Muscle of leg (tissue), 11 donors: ENCODE data around the gene AARS2. TPM values are rescaled to one million over a fixed set of nuclear protein-coding genes. Genes with fewer than 3 reads are reported as not detected.

Experiments used
- DNase-seq: peaks from one replicate; pipeline ENCODE4 v3.0.0; 2013
- H3K27ac ChIP-seq: one replicate; pipeline ENCODE4 v1.5.1; 2013; ENCODE audit warnings: mild to moderate bottlenecking, low read length, control low read depth
- H3K27me3 ChIP-seq: one replicate; pipeline ENCODE4 v1.6.1; 2013; ENCODE audit warnings: low read length; ENCODE audit not compliant: control insufficient read depth, insufficient read depth
- H3K36me3 ChIP-seq: one replicate; pipeline ENCODE4 v1.6.1; 2013; ENCODE audit warnings: low read length; ENCODE audit not compliant: control insufficient read depth, insufficient read depth
- H3K4me1 ChIP-seq: one replicate; pipeline ENCODE4 v1.6.1; 2013; ENCODE audit warnings: low read length; ENCODE audit not compliant: control insufficient read depth, insufficient read depth
- H3K4me3 ChIP-seq: one replicate; pipeline ENCODE4 v1.5.1; 2013; ENCODE audit warnings: low read length, control low read depth
- H3K9me3 ChIP-seq: replicated peaks from 2 replicates; pipeline ENCODE4 v1.6.1; 2013; ENCODE audit warnings: low read depth, low read length; ENCODE audit not compliant: control insufficient read depth
- WGBS: methylation state at CpG from one replicate; pipeline ENCODE4 v1.1.5; 2013; ENCODE audit warnings: missing lambda C conversion rate; ENCODE audit not compliant: insufficient coverage; 5-methylcytosine and 5-hydroxymethylcytosine counted together
- polyA plus RNA-seq, 8 donors: library from polyadenylated mRNA; unstranded; fragments of 120-200 nt; gene quantifications; one replicate each; pipeline versions ENCODE4 v1.2.1 to v1.2.3, GENCODE V29; 2013; ENCODE audit warnings: inconsistent platforms in 1 of 8, low replicate concordance in 1 of 8; ENCODE audit not compliant: insufficient read length in 8 of 8, insufficient read depth in 1 of 8
- total RNA-seq: library from RNA; stranded (reverse); fragments of 120-200 nt; gene quantifications from one replicate; pipeline ENCODE4 v1.2.4, GENCODE V29; 2013

Gene AARS2
- total and polyA plus RNA-seq, 9 donors: 8.1 to 11.9 (median 9.6) TPM

- Histone ChIP-seq H3K4me3 (no peak overlapping the region), H3K36me3 (no peaks in the 10 kb centered on the region), H3K27me3 (peaks cover 61% of the 10 kb centered on the region), H3K4me1 (peaks cover 9% of the 10 kb centered on the region), H3K9me3 (no peaks in the 10 kb centered on the region), H3K27ac (no peak overlapping the region)
- DNase-seq: no peak
- 62% methylated on average over 6 of the region's 7 CpGs for WGBS
Measured at GRCh38 chr6:44277763-44278162, 35.4 kb downstream of the AARS2 start.

GRCh38 chr6:44276667-44277640 is 36.2 kb downstream of the AARS2 start:
- WGBS: 61% methylated on average over 10 of the region's 23 CpGs
- no peaks in the 10 kb centered on the region for H3K36me3 ChIP-seq
- no peak overlapping the region for H3K27ac ChIP-seq
- peaks cover 9% of the 10 kb centered on the region for H3K4me1 ChIP-seq
- H3K4me3 ChIP-seq: no peak overlapping the region
- no peaks in the 10 kb centered on the region for H3K9me3 ChIP-seq
- no peak for DNase-seq
- H3K27me3 ChIP-seq: peaks cover 69% of the 10 kb centered on the region

- H3K36me3 ChIP-seq: no peaks in the 10 kb centered on the region
- peaks cover 78% of the 10 kb centered on the region for H3K27me3 ChIP-seq
- no peaks in the 10 kb centered on the region for H3K9me3 ChIP-seq
- H3K4me3 ChIP-seq: no peak overlapping the region
- H3K27ac ChIP-seq: no peak overlapping the region
- DNase-seq: peak; percentile 54
- H3K4me1 ChIP-seq: peaks cover 9% of the 10 kb centered on the region
- WGBS: 6% methylated on average over 107 of the region's 109 CpGs
Measured at GRCh38 chr6:44275749-44276648, 37.1 kb downstream of the AARS2 start.

GRCh38 chr6:44275271-44275748 is 37.8 kb downstream of the AARS2 start:
- Histone ChIP-seq H3K4me3 (no peak overlapping the region), H3K9me3 (no peaks in the 10 kb centered on the region), H3K4me1 (peaks cover 9% of the 10 kb centered on the region), H3K27ac (no peak overlapping the region), H3K36me3 (no peaks in the 10 kb centered on the region), H3K27me3 (peaks cover 80% of the 10 kb centered on the region)
- DNase-seq: no peak
- 80% methylated on average over 59 of the region's 59 CpGs for WGBS

- WGBS: no CpG with 5 or more reads among the region's 1 CpG
- peaks cover 9% of the 10 kb centered on the region for H3K4me1 ChIP-seq
- H3K4me3 ChIP-seq: no peak overlapping the region
- H3K27me3 ChIP-seq: peaks cover 83% of the 10 kb centered on the region
- no peak overlapping the region for H3K27ac ChIP-seq
- no peaks in the 10 kb centered on the region for H3K9me3 ChIP-seq
- no peak for DNase-seq
- H3K36me3 ChIP-seq: no peaks in the 10 kb centered on the region
Measured at GRCh38 chr6:44273617-44274016, 39.5 kb downstream of the AARS2 start.

- H3K27me3 ChIP-seq: peaks cover 85% of the 10 kb centered on the region
- no peaks in the 10 kb centered on the region for H3K36me3 ChIP-seq
- H3K4me3 ChIP-seq: no peak overlapping the region
- 90% methylated on average over 17 of the region's 23 CpGs for WGBS
- DNase-seq: no peak
- no peaks in the 10 kb centered on the region for H3K9me3 ChIP-seq
- peaks cover 9% of the 10 kb centered on the region for H3K4me1 ChIP-seq
- no peak overlapping the region for H3K27ac ChIP-seq
Measured at GRCh38 chr6:44272999-44273566, 40.1 kb downstream of the AARS2 start.

- no peaks in the 10 kb centered on the region for H3K36me3 ChIP-seq
- WGBS: 71% methylated on average over 3 of the region's 3 CpGs
- H3K27me3 ChIP-seq: peaks cover 81% of the 10 kb centered on the region
Measured at GRCh38 chr6:44272529-44272928, 40.6 kb downstream of the AARS2 start.

GRCh38 chr6:44271914-44272313 is 41.2 kb downstream of the AARS2 start:
- no CpG with 5 or more reads among the region's 3 CpGs for WGBS
- H3K4me3 ChIP-seq: no peak overlapping the region
- H3K4me1 ChIP-seq: peaks cover 8% of the 10 kb centered on the region
- no peak overlapping the region for H3K27ac ChIP-seq
- H3K9me3 ChIP-seq: no peaks in the 10 kb centered on the region
- no peak for DNase-seq
- H3K27me3 ChIP-seq: peaks cover 75% of the 10 kb centered on the region
- H3K36me3 ChIP-seq: no peaks in the 10 kb centered on the region

More at GRCh38 chr6:44272529-44272928, 40.6 kb downstream of the AARS2 start:
- Histone ChIP-seq H3K27ac (no peak overlapping the region), H3K4me3 (no peak overlapping the region), H3K9me3 (no peaks in the 10 kb centered on the region), H3K4me1 (peaks cover 9% of the 10 kb centered on the region)
- DNase-seq: no peak

GRCh38 chr6:44271406-44271723 is 41.8 kb downstream of the AARS2 start:
- H3K9me3 ChIP-seq: no peaks in the 10 kb centered on the region
- H3K27me3 ChIP-seq: peaks cover 72% of the 10 kb centered on the region
- no peak overlapping the region for H3K27ac ChIP-seq
- WGBS: 73% methylated on average over 4 of the region's 6 CpGs
- no peak for DNase-seq
- H3K36me3 ChIP-seq: no peaks in the 10 kb centered on the region
- no peak overlapping the region for H3K4me3 ChIP-seq
- H3K4me1 ChIP-seq: peaks cover 5% of the 10 kb centered on the region
